ENCODE data around the gene HSBP1. TPM values are rescaled to one million over a fixed set of nuclear protein-coding genes. Genes with fewer than 3 reads are reported as not detected.

The HSBP1 gene
- total RNA-seq, 4 donors from 2014 or later, result 20.0 to 25.1 (median 21.9) TPM

- no peak for ATAC-seq (ENCODE audit: low FRiP score)
- DNase-seq (ENCODE audit: low spot score), result no peak
- TF ChIP-seq CTCF (IDR thresholded peaks at IDR 0.05), result no peak
Measured at GRCh38 chr16:83854420-83854819, 46.6 kb downstream of the HSBP1 start.

- no peak for TF ChIP-seq CTCF (IDR thresholded peaks at IDR 0.05)
- DNase-seq (ENCODE audit: low spot score) (no peak), ATAC-seq (ENCODE audit: low FRiP score) (no peak)
Measured at GRCh38 chr16:83856792-83857191, 49.0 kb downstream of the HSBP1 start.

- DNase-seq (ENCODE audit: low spot score) (no peak), ATAC-seq (ENCODE audit: low FRiP score) (no peak)
- TF ChIP-seq CTCF (IDR thresholded peaks at IDR 0.05), result no peak
Measured at GRCh38 chr16:83859265-83859664, 51.5 kb downstream of the HSBP1 start.

GRCh38 chr16:83862661-83863060 is 54.9 kb downstream of the HSBP1 start:
- TF ChIP-seq CTCF (IDR thresholded peaks at IDR 0.05), result no peak
- ATAC-seq (ENCODE audit: low FRiP score), result no peak
- no peak for DNase-seq (ENCODE audit: low spot score)

- no peak for ATAC-seq (ENCODE audit: low FRiP score)
- DNase-seq (ENCODE audit: low spot score), result no peak
Measured at GRCh38 chr16:83863682-83864081, 55.9 kb downstream of the HSBP1 start.

More at GRCh38 chr16:83863682-83864081, 55.9 kb downstream of the HSBP1 start:
- no peak for TF ChIP-seq CTCF (IDR thresholded peaks at IDR 0.05)

Other genes with a start within 250 kb of the HSBP1 start
- gene MLYCD, start 91.1 kb downstream of the HSBP1 start, total RNA-seq, result 10 to 100 TPM in 2 of 4 donors, 1 to 10 TPM in 2; 8.4 to 17.8 (median 10.6) TPM
- gene OSGIN1, start 145.3 kb downstream of the HSBP1 start, total RNA-seq, result 10 to 100 TPM in 3 of 4 donors, 1 to 10 TPM in 1; 5.9 to 15.7 (median 13.3) TPM
- under 1 TPM in 1 of 4 donors, not detected in 3; 0.65 TPM for gene NECAB2, start 160.3 kb downstream of the HSBP1 start, total RNA-seq
- not detected for gene SLC38A8, start 234.8 kb downstream of the HSBP1 start, total RNA-seq

All from omental fat pad (tissue), 4 donors.